Fibroblast of lung (primary cell): ENCODE results near the gene OR1M1. TPM values are rescaled to one million over a fixed set of nuclear protein-coding genes. Genes with fewer than 3 reads are reported as not detected.

ENCODE experiments used
- DNase-seq, 2 donors: peaks; one replicate each; pipeline versions ENCODE4 v3.0.0 to v3.0.0-alpha.2; 2010; ENCODE audit warnings: low read depth in 2 of 2
- H2AFZ ChIP-seq: 2 replicates; pipeline ENCODE4 v1.5.1; 2012; ENCODE audit warnings: low read length, control low read depth, inconsistent platforms
- H3K27ac ChIP-seq: 2 replicates; pipeline ENCODE4 v1.5.1; 2011; ENCODE audit warnings: low read length, control low read depth; ENCODE audit not compliant: insufficient read depth
- H3K27me3 ChIP-seq: 2 replicates; pipeline ENCODE4 v1.5.1; 2011; ENCODE audit warnings: mild to moderate bottlenecking, low read length; ENCODE audit not compliant: control insufficient read depth, insufficient read depth
- H3K36me3 ChIP-seq: 2 replicates; pipeline ENCODE4 v1.5.1; 2011; ENCODE audit warnings: low read length; ENCODE audit not compliant: control insufficient read depth, insufficient read depth
- H3K4me1 ChIP-seq: 2 replicates; pipeline ENCODE4 v1.5.1; 2011; ENCODE audit warnings: low read length; ENCODE audit not compliant: control insufficient read depth, insufficient read depth; ENCODE audit errors: extremely low read depth
- H3K4me2 ChIP-seq: 2 replicates; pipeline ENCODE4 v1.5.1; 2011; ENCODE audit warnings: low read length, control low read depth; ENCODE audit not compliant: insufficient read depth; ENCODE audit errors: extremely low read depth
- H3K4me3 ChIP-seq, 4 experiments: fragments of 200-600 bp in 1 of 4; sonication (generic) in 1 of 4; replicated peaks in 1 of 4; 2 replicates each; pipeline ENCODE4 v1.5.1; 2011 to 2016; ENCODE audit warnings: low read length in 4 of 4, low read depth in 3 of 4, mild to moderate bottlenecking in 3 of 4, control low read depth in 2 of 4, inconsistent platforms in 1 of 4, mixed read lengths in 1 of 4; ENCODE audit not compliant: insufficient read depth in 1 of 4; ENCODE audit errors: control extremely low read depth in 1 of 4
- H3K79me2 ChIP-seq: 2 replicates; pipeline ENCODE4 v1.5.1; 2012; ENCODE audit warnings: mild to moderate bottlenecking, low read length, inconsistent platforms; ENCODE audit not compliant: control insufficient read depth, insufficient read depth
- H3K9ac ChIP-seq: 2 replicates; pipeline ENCODE4 v1.5.1; 2011; ENCODE audit warnings: mild to moderate bottlenecking, low read length, control low read depth; ENCODE audit not compliant: insufficient read depth
- H3K9me3 ChIP-seq: 2 replicates; pipeline ENCODE4 v1.5.1; 2012; ENCODE audit warnings: low read depth, low read length; ENCODE audit not compliant: control insufficient read depth, insufficient read depth
- H4K20me1 ChIP-seq: 2 replicates; pipeline ENCODE4 v1.5.1; 2011; ENCODE audit warnings: low read length; ENCODE audit not compliant: control insufficient read depth, insufficient read depth; ENCODE audit errors: extremely low read depth
- CTCF ChIP-seq, 2 donors: IDR thresholded peaks in 1 of 2; conservative IDR thresholded peaks in 1 of 2; 1 replicate in 1 of 2; 2 replicates in 1 of 2; pipeline ENCODE4 v1.5.1; 2011 to 2012; ENCODE audit warnings: low read length in 2 of 2, control low read depth in 1 of 2, inconsistent platforms in 1 of 2, low read depth in 1 of 2, mild to moderate bottlenecking in 1 of 2
- EZH2 ChIP-seq: IDR thresholded peaks from 2 replicates; pipeline ENCODE4 v1.5.1; 2012; ENCODE audit warnings: low read length, control low read depth, mild to moderate bottlenecking; ENCODE audit errors: missing control alignments
- polyA plus RNA-seq, 2 donors: library from polyadenylated mRNA; depleted of rRNA in 1 of 2; stranded (reverse) in 1 of 2; unstranded in 1 of 2; fragments of >200 nt; gene quantifications; 2 replicates each; pipeline ENCODE4 v1.2.1, GENCODE V29; 2011 to 2012; ENCODE audit warnings: missing spikeins in 1 of 2
- total RNA-seq: library from RNA; depleted of rRNA; stranded (reverse); fragments of >200 nt; gene quantifications from 2 replicates; pipeline ENCODE4 v1.2.1, GENCODE V29; 2014

OR1M1 gene
- total and polyA plus RNA-seq, 2 donors (not counting 1 experiment from before 2014, with no cell fraction given): not detected

GRCh38 chr19:9115307-9115813 is 28.5 kb downstream of the OR1M1 start, which contains the start of gene OR7G1:
Gene OR7G1 (minus strand): TSS chr19:9115763. CDS start chr19:9115763, 0 bp downstream.
- H2AFZ ChIP-seq: no peak within 1 kb of the TSS
- no peak within 1 kb of the TSS for H3K27ac ChIP-seq
- no peaks in the 10 kb centered on the region for H3K27me3 ChIP-seq
- H3K36me3 ChIP-seq: no peaks in the 10 kb centered on the region
- H3K9me3 ChIP-seq: no peaks in the 10 kb centered on the region
- H3K9ac ChIP-seq: no peak within 1 kb of the TSS
- H3K4me2 ChIP-seq: no peak within 1 kb of the TSS
- no peaks in the 10 kb centered on the region for H3K4me1 ChIP-seq
- no peak within 1 kb of the TSS for H3K4me3 ChIP-seq
- H4K20me1 ChIP-seq: no peaks in the 10 kb centered on the region
- TF ChIP-seq CTCF (conservative IDR thresholded peaks at IDR 0.05 in 1 of 2, IDR thresholded peaks at IDR 0.05 in 1 of 2; ENCODE audit: low read depth in 1 of 2, low read length in 2 of 2) (no peak), EZH2 (no peak)
- H3K79me2 ChIP-seq: no peaks in the 10 kb centered on the region
- DNase-seq: no peak

GRCh38 chr19:9116547-9116946 is 29.7 kb downstream of the OR1M1 start:
- no peak for TF ChIP-seq EZH2
- TF ChIP-seq CTCF (conservative IDR thresholded peaks at IDR 0.05 in 1 of 2, IDR thresholded peaks at IDR 0.05 in 1 of 2; ENCODE audit: low read depth in 1 of 2, low read length in 2 of 2): no peak
- Histone ChIP-seq H3K4me1 (no peaks in the 10 kb centered on the region), H3K4me2 (no peak overlapping the region), H3K9me3 (no peaks in the 10 kb centered on the region), H3K9ac (no peak overlapping the region), H3K27me3 (no peaks in the 10 kb centered on the region), H3K4me3 (no peak overlapping the region), H3K79me2 (no peaks in the 10 kb centered on the region), H3K36me3 (no peaks in the 10 kb centered on the region), H3K27ac (no peak overlapping the region), H4K20me1 (no peaks in the 10 kb centered on the region), H2AFZ (no peak overlapping the region)
- DNase-seq: no peak

- Histone ChIP-seq H3K4me2 (no peak within 1 kb of the TSS), H3K27me3 (no peaks in the 10 kb centered on the region), H2AFZ (no peak within 1 kb of the TSS), H3K27ac (no peak within 1 kb of the TSS), H3K36me3 (no peaks in the 10 kb centered on the region), H3K79me2 (no peaks in the 10 kb centered on the region), H3K4me1 (no peaks in the 10 kb centered on the region), H3K9me3 (no peaks in the 10 kb centered on the region), H3K4me3 (no peak within 1 kb of the TSS), H3K9ac (no peak within 1 kb of the TSS), H4K20me1 (no peaks in the 10 kb centered on the region)
- DNase-seq: no peak
- TF ChIP-seq EZH2 (no peak), CTCF (conservative IDR thresholded peaks at IDR 0.05 in 1 of 2, IDR thresholded peaks at IDR 0.05 in 1 of 2; ENCODE audit: low read depth in 1 of 2, low read length in 2 of 2) (no peak)
Observed at GRCh38 chr19:9126900-9127405, 40.1 kb downstream of the OR1M1 start, which contains the start of gene OR7G3. Gene OR7G3 (minus strand): TSS chr19:9126950. CDS start chr19:9126950, 0 bp downstream.
